T-helper 17 cell (primary cell): ENCODE measurements around the gene COL4A2. TPM values are rescaled to one million over a fixed set of nuclear protein-coding genes. Genes with fewer than 3 reads are reported as not detected.
"Not testable (repeated sequence)": the region's sequence is repeated elsewhere in the genome, so short reads cannot be mapped to it uniquely, and the experiment has no call there.

Source experiments
- ATAC-seq: fragments of 150-1000 bp; cut with Tn5 transposase; 2 replicates; pipeline ENCODE4 v1.10.0; 2021; ENCODE audit warnings: mild to moderate bottlenecking, moderate library complexity
- DNase-seq, 3 donors: peaks; one replicate each; pipeline versions ENCODE4 v3.0.0 to v3.0.0-alpha.2; 2020 to 2021
- H3K9me3 ChIP-seq: one replicate; pipeline ENCODE4 v1.7.0; 2013; ENCODE audit warnings: low read length, mild to moderate bottlenecking; ENCODE audit not compliant: control insufficient read depth, poor library complexity, severe bottlenecking
- H3K27ac Mint-ChIP-seq: one replicate; pipeline ENCODE4 v1.8.0; 2022; ENCODE audit warnings: mild to moderate bottlenecking, moderate library complexity, mixed read lengths
- H3K27me3 Mint-ChIP-seq: one replicate; pipeline ENCODE4 v1.8.0; 2022; ENCODE audit warnings: mixed read lengths
- H3K36me3 Mint-ChIP-seq: one replicate; pipeline ENCODE4 v1.8.0; 2022; ENCODE audit warnings: low read depth, mixed read lengths
- H3K4me1 Mint-ChIP-seq: one replicate; pipeline ENCODE4 v1.8.0; 2022; ENCODE audit warnings: mild to moderate bottlenecking, mixed read lengths
- H3K4me3 Mint-ChIP-seq: one replicate; pipeline ENCODE4 v1.8.0; 2022; ENCODE audit warnings: mild to moderate bottlenecking, moderate library complexity, mixed read lengths
- total RNA-seq, 4 donors: library from RNA in 2 of 4; stranded (reverse) in 2 of 4; gene quantifications; one replicate each; pipeline ENCODE4 v1.2.3 and lab custom pipeline; 2022 to 2026

The COL4A2 gene
- total RNA-seq, 2 donors from 2014 or later: 0.07 to 1.9 TPM

DNA sequence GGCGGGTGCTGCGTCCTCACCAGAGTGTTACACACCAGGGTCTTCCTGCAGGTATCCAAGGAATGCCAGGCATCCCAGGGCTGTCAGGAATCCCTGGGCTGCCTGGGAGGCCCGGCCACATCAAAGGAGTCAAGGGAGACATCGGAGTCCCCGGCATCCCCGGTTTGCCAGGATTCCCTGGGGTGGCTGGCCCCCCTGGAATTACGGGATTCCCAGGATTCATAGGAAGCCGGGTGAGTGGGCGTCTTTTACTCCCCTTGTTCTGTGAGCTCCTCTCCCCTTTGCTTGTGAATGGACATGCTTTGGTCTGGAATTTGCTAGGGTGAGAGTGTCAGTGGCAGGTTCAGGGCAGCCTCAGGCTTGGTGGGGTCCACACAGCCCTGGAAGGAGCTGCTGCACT, 178.5 kb downstream of the COL4A2 start:
- H3K9me3 ChIP-seq: no peaks in the 10 kb centered on the region
- no peak for ATAC-seq
- Mint-ChIP-seq H3K4me1 (no peaks in the 10 kb centered on the region), H3K27ac (no peak overlapping the region), H3K27me3 (peaks cover 22% of the 10 kb centered on the region), H3K4me3 (no peak overlapping the region), H3K36me3 (no peaks in the 10 kb centered on the region)
- DNase-seq: no peak

DNA sequence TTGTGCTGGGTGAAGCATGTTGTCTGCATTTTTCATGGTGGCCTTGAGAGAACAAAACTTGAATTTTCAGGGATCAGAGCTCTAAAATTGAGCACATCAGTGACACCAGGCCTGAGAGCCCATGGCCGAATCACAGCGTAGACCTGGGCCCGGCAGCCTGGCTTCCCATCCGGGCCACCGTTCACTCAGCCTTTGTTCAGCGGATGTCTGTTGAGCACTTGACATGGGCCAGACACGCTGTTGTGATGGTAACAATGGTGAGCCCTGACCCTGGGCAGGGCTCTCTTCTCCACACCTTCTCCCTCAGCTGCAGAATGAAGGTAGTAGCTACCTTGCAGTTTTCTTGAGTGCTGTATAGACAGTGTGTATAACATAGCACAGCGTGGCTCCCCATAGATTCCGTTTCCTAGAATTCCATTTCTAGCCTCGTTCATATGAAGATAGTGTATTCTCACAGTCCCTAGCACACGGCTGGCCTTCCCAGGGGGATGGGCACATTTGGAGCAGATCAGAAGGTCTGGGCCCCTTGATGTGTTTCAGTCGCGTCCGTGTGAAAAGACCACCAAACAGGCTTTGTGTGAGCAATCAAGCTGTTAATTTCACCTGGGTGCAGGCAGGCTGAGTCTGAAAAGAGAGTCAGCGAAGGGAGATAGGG, 179.1 kb downstream of the COL4A2 start:
- Mint-ChIP-seq H3K4me1 (no peaks in the 10 kb centered on the region), H3K36me3 (no peaks in the 10 kb centered on the region), H3K4me3 (no peak overlapping the region), H3K27me3 (peaks cover 22% of the 10 kb centered on the region), H3K27ac (no peak overlapping the region)
- DNase-seq (no peak), ATAC-seq (no peak)
- no peaks in the 10 kb centered on the region for H3K9me3 ChIP-seq

- not testable (repeated sequence) for ATAC-seq, H3K36me3 Mint-ChIP-seq, H3K4me1 Mint-ChIP-seq, DNase-seq, H3K27ac Mint-ChIP-seq, H3K4me3 Mint-ChIP-seq, H3K9me3 ChIP-seq
- H3K27me3 Mint-ChIP-seq: peaks cover 22% of the 10 kb centered on the region
Measured at GRCh38 chr13:110486880-110487279, 179.8 kb downstream of the COL4A2 start.

GRCh38 chr13:110490009-110490770, 183.1 kb downstream of the COL4A2 start:
- H3K9me3 ChIP-seq: no peaks in the 10 kb centered on the region
- ATAC-seq (no peak), DNase-seq (no peak)
- Mint-ChIP-seq H3K27ac (no peak overlapping the region), H3K27me3 (peaks cover 4% of the 10 kb centered on the region), H3K36me3 (no peaks in the 10 kb centered on the region), H3K4me3 (no peak overlapping the region), H3K4me1 (no peaks in the 10 kb centered on the region)

GRCh38 chr13:110491869-110492678, 185.0 kb downstream of the COL4A2 start:
- Mint-ChIP-seq H3K4me3 (no peak overlapping the region), H3K36me3 (no peaks in the 10 kb centered on the region), H3K27ac (no peak overlapping the region), H3K27me3 (no peaks in the 10 kb centered on the region), H3K4me1 (no peaks in the 10 kb centered on the region)
- H3K9me3 ChIP-seq: no peaks in the 10 kb centered on the region
- ATAC-seq (no peak), DNase-seq (no peak)

DNA sequence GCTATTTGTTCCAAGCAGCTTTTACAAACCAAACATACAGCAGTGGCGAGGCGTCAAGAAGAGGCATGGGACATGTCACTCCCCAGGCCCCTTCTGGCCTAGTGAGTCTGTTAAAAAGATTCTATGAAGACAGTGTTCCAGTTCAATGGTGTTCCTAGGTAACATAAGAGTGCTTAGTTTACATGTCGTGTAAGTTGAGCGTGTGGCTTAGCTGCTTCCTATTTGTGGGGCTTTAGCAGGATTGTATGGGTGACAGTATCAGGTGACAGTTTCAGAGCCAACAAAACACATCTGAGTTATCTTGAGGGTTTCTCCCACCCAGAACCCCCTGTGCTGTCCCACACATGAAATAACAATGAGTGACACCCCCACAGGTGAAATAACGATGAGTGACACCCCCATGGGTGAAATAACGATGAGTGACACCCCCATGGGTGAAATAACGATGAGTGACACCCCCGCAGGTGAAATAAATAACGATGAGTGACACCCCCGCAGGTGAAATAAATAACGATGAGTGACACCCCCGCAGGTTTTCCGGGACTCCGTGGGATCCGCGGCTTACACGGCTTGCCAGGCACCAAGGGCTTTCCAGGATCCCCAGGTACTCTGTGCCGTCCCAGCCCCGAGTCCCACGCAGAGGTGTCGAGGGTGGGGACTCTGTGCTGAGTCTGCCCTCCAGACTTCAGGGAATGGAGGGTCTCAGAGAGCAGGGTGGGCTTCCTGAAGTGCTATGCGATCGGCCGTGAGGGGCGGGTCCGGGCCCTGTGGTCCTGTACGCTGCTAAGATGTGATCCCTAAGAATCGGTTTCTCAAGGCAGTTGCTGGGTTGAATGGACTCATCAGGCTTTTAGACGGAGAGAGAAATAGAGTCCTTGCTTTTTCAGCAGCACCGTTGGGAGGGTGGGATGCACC, 185.9 kb downstream of the COL4A2 start:
- Mint-ChIP-seq H3K36me3 (no peaks in the 10 kb centered on the region), H3K27me3 (no peaks in the 10 kb centered on the region), H3K4me3 (no peak overlapping the region), H3K27ac (no peak overlapping the region), H3K4me1 (no peaks in the 10 kb centered on the region)
- H3K9me3 ChIP-seq: no peaks in the 10 kb centered on the region
- ATAC-seq (no peak), DNase-seq (no peak)

DNA sequence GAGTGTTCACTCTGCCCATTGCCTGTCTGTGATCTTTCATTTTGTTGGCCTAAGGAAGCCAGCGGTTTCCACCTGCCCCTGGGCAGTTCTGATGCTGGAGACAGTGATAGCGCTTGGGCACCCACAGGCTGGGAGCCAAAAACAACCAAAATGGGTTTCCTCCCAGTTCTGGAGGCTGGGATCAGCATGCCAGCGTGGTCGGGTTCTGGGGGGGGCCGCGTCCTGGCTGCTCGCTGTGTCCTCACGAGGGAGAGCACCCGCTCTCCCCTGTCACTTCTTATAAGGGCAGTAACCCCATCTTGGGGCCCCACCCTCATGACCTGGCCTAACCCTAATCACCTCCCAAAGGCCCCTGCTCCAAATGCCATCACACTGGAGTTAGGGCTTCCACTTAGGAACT, 186.5 kb downstream of the COL4A2 start:
- no peaks in the 10 kb centered on the region for H3K4me1 Mint-ChIP-seq
- no peaks in the 10 kb centered on the region for H3K27me3 Mint-ChIP-seq
- H3K36me3 Mint-ChIP-seq: no peaks in the 10 kb centered on the region
- H3K27ac Mint-ChIP-seq: no peak overlapping the region
- H3K9me3 ChIP-seq: no peaks in the 10 kb centered on the region
- no peak for ATAC-seq
- no peak overlapping the region for H3K4me3 Mint-ChIP-seq
- DNase-seq: no peak

DNA sequence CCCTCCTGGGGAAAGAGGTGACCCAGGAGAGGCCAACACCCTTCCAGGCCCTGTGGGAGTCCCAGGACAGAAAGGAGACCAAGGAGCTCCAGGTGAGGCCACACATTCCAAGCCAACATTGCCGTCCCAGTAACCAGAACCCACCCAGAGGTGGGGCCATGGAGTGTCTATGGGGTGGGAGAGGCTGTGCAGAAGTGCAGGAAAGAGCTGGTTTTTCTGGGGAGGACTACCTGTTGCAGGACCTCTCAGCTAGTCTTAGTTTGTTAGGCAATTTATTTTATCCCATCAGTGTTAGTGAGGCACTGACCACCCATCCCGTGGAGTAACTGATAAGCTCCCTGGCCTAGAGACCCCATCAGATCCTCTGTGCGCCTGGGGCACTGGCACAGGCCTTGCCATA, 188.3 kb downstream of the COL4A2 start:
- H3K36me3 Mint-ChIP-seq: no peaks in the 10 kb centered on the region
- no peak overlapping the region for H3K4me3 Mint-ChIP-seq
- no peaks in the 10 kb centered on the region for H3K4me1 Mint-ChIP-seq
- H3K9me3 ChIP-seq: no peaks in the 10 kb centered on the region
- ATAC-seq (no peak), DNase-seq (no peak)
- peaks cover 3% of the 10 kb centered on the region for H3K27me3 Mint-ChIP-seq
- no peak overlapping the region for H3K27ac Mint-ChIP-seq

- ATAC-seq: no peak
- no peaks in the 10 kb centered on the region for H3K9me3 ChIP-seq
- Mint-ChIP-seq H3K27me3 (peaks cover 8% of the 10 kb centered on the region), H3K4me1 (no peaks in the 10 kb centered on the region), H3K36me3 (no peaks in the 10 kb centered on the region), H3K27ac (no peak overlapping the region), H3K4me3 (no peak overlapping the region)
- no peak for DNase-seq
Measured at GRCh38 chr13:110495881-110496280, 188.8 kb downstream of the COL4A2 start.

DNA sequence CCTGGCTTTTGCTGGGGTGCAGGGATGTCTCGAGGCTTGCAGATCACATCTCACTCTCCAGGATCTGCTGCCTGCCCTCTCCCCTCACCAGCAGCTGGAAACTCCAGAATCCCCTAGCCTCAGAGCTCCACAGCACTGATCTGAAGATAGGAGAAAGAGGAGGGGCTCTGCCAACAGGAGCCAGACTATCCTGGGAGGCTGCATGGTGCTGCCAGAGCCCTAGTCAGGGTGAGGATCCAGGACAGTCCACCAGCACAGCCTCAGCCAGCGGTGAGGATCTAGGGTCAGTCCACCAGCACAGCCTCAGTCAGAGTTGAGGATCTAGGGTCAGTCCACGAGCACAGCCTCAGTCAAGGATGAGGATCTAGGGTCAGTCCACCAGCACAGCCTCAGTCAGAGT, 189.2 kb downstream of the COL4A2 start:
- Mint-ChIP-seq H3K4me1 (no peaks in the 10 kb centered on the region), H3K36me3 (no peaks in the 10 kb centered on the region), H3K27me3 (peaks cover 11% of the 10 kb centered on the region), H3K4me3 (no peak overlapping the region), H3K27ac (no peak overlapping the region)
- H3K9me3 ChIP-seq: no peaks in the 10 kb centered on the region
- DNase-seq: no peak
- no peak for ATAC-seq

- H3K4me3 Mint-ChIP-seq: no peak overlapping the region
- ATAC-seq (no peak), DNase-seq (no peak)
- H3K4me1 Mint-ChIP-seq: no peaks in the 10 kb centered on the region
- peaks cover 17% of the 10 kb centered on the region for H3K27me3 Mint-ChIP-seq
- no peaks in the 10 kb centered on the region for H3K9me3 ChIP-seq
- no peak overlapping the region for H3K27ac Mint-ChIP-seq
- H3K36me3 Mint-ChIP-seq: no peaks in the 10 kb centered on the region
Measured at GRCh38 chr13:110497003-110497402, 189.9 kb downstream of the COL4A2 start.

GRCh38 chr13:110497896-110498295, 190.8 kb downstream of the COL4A2 start:
- H3K27ac Mint-ChIP-seq, DNase-seq, H3K4me1 Mint-ChIP-seq, ATAC-seq, H3K9me3 ChIP-seq, H3K4me3 Mint-ChIP-seq, H3K36me3 Mint-ChIP-seq: not testable (repeated sequence)
- peaks cover 21% of the 10 kb centered on the region for H3K27me3 Mint-ChIP-seq

DNA sequence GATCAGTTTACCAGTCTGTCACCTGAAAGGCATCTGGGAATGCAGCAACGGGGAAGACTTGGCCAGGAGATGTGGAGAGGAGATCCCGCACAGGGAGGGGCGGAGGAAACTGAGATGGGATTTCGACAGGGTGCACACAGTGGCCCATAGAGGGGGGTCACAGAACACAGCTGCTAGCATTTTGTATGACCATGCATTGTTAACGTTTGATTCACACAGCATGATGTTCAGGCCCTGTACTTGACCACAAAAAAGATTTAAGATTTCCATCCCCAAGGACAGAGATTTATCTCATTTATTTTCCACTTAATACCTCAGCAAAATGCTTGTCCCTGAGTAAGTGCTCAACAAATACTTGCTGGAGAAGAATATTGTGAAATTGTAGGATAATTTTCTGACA, 191.2 kb downstream of the COL4A2 start:
- H3K9me3 ChIP-seq: no peaks in the 10 kb centered on the region
- peaks cover 21% of the 10 kb centered on the region for H3K27me3 Mint-ChIP-seq
- H3K36me3 Mint-ChIP-seq: no peaks in the 10 kb centered on the region
- ATAC-seq (no peak), DNase-seq (no peak)
- no peak overlapping the region for H3K4me3 Mint-ChIP-seq
- no peaks in the 10 kb centered on the region for H3K4me1 Mint-ChIP-seq
- H3K27ac Mint-ChIP-seq: no peak overlapping the region
